ENCODE measurements around the gene ISLR. TPM values are rescaled to one million over a fixed set of nuclear protein-coding genes. Genes with fewer than 3 reads are reported as not detected.

The ISLR gene
- total and polyA plus RNA-seq, 2 of the 4 experiments (the other 2 are of a cell fraction): under 0.01 to 0.79 TPM

DNA sequence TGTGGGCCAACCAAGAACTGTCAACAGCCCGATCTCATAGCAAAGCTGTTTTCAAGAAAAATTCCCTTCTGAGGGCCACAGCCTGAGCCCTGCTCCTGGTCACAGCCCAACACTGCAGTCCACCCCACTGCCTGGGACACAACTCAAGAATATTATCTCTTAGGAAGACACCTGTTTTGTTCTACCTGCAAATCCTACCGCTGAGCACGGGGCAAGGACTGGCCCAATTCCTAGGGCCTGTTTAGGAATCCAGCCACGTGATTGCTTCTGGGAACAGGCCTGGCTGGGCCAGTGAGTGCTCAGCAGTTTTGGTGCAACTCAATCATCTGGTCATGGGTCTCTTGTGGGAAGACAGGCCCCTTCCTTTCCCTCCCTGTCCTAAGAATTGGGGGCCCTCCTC lies 34.9 kb upstream of the ISLR start:
- CTCF ChIA-PET: no interaction called here
- POLR2A ChIA-PET (ENCODE audit: unreplicated experiment): no interaction called here
- H4K91ac ChIP-seq (ENCODE audit: insufficient read depth, low read depth, low read length): no peak overlapping the region
- H3K4me3 ChIP-seq (ENCODE audit: insufficient read depth, low read depth, low read length): no peak overlapping the region
- no peak overlapping the region for H3K14ac ChIP-seq (replicated peaks; ENCODE audit: low read depth, low read length)
- H2BK15ac ChIP-seq (ENCODE audit: low read depth, low read length): no peak overlapping the region
- H3K27me3 ChIP-seq (ENCODE audit: control insufficient read depth, insufficient read depth, low read length): peaks cover 65% of the 10 kb centered on the region
- no peak for ATAC-seq (ENCODE audit: low read depth)
- no peak overlapping the region for H3K56ac ChIP-seq (ENCODE audit: extremely low read depth, insufficient read depth, low read length)
- BruUV-seq (replicated peaks): no TSS peak
- H4K5ac ChIP-seq (ENCODE audit: low read depth, low read length): no peak overlapping the region
- H2BK5ac ChIP-seq (ENCODE audit: low read depth, low read length, poor library complexity, severe bottlenecking): no peak overlapping the region
- no peak overlapping the region for H3K4ac ChIP-seq (ENCODE audit: low read depth, low read length)
- H4K20me1 ChIP-seq (ENCODE audit: insufficient read depth, low read length): peaks cover 8% of the 10 kb centered on the region; the same call in 1 of the 2 replicates
- no peak overlapping the region for H2BK120ac ChIP-seq (ENCODE audit: low read depth, low read length)
- no peak overlapping the region for H3K27ac ChIP-seq (ENCODE audit: insufficient read depth, low read length)
- in situ Hi-C loops (cut with MboI; ENCODE audit: low sequenced_read_pairs): no loop called here
- H3K36me3 ChIP-seq (ENCODE audit: control insufficient read depth, insufficient read depth, low read length): no peaks in the 10 kb centered on the region
- dilution Hi-C loops (cut with HindIII; ENCODE audit: low sequenced_read_pairs, unreplicated experiment): no loop called here
- intact Hi-C loops (cut with micrococcal nuclease): no loop called here
- H2AK9ac ChIP-seq (replicated peaks; ENCODE audit: low read depth, low read length, poor library complexity): no peak overlapping the region
- 100% methylated on average over 1 of the region's 4 CpGs; no CpG with 5 or more reads in 1 of the 2 experiments for WGBS, 2 experiments (ENCODE audit: extremely low coverage in 2 of 2, insufficient read length in 1 of 2)
- no peaks in the 10 kb centered on the region for H3K79me1 ChIP-seq (ENCODE audit: low read depth in 1 of 2, low read length in 2 of 2)
- no peak overlapping the region for H2AK5ac ChIP-seq (ENCODE audit: low read depth, low read length)
- no peak overlapping the region for H4K8ac ChIP-seq (ENCODE audit: low read depth in 2 of 2, low read length in 2 of 2)
- DNase-seq: no peak
- H3K4me2 ChIP-seq (ENCODE audit: low read depth, low read length): no peak overlapping the region
- no peak overlapping the region for H3K9ac ChIP-seq (ENCODE audit: low read depth, low read length)
- H3K9me3 ChIP-seq (ENCODE audit: control insufficient read depth, insufficient read depth, low read length): no peaks in the 10 kb centered on the region; the same call in 1 of the 2 replicates
- H2AFZ ChIP-seq (replicated peaks; ENCODE audit: low read length, poor library complexity): no peak overlapping the region
- H2BK20ac ChIP-seq (ENCODE audit: low read depth, low read length): no peak overlapping the region
- H3K4me1 ChIP-seq (ENCODE audit: control insufficient read depth, insufficient read depth, low read length): no peaks in the 10 kb centered on the region; the same call in 1 of the 2 replicates
- no peak overlapping the region for H3K18ac ChIP-seq (ENCODE audit: low read depth, low read length)
- H3K9me1 ChIP-seq (ENCODE audit: insufficient read depth, low read length): no peaks in the 10 kb centered on the region; the same call in none of the 2 replicates
- TF ChIP-seq CTCF (conservative IDR thresholded peaks at IDR 0.05; ENCODE audit: low read depth, low read length) (no peak), FOS (IDR thresholded peaks at IDR 0.05; ENCODE audit: low read depth, low read length) (no peak), CEBPB (IDR thresholded peaks at IDR 0.05; ENCODE audit: low read depth, low read length) (no peak), POLR2A (IDR thresholded peaks at IDR 0.05; ENCODE audit: low read depth, low read length) (no peak), CHD1 (IDR thresholded peaks at IDR 0.05; ENCODE audit: low read depth, low read length) (no peak), BHLHE40 (IDR thresholded peaks at IDR 0.05; ENCODE audit: low read depth, low read length) (no peak), MXI1 (IDR thresholded peaks at IDR 0.05; ENCODE audit: borderline replicate concordance, low read depth, low read length) (no peak), MAFK (IDR thresholded peaks at IDR 0.05; ENCODE audit: low read depth, low read length) (no peak), RAD21 (IDR thresholded peaks at IDR 0.05; ENCODE audit: low read length) (no peak), NFE2L2 (IDR thresholded peaks at IDR 0.05; ENCODE audit: low read depth, low read length) (no peak), SMC3 (IDR thresholded peaks at IDR 0.05; ENCODE audit: low read depth, low read length) (no peak)
- TF ChIP-seq, protein P1, sequence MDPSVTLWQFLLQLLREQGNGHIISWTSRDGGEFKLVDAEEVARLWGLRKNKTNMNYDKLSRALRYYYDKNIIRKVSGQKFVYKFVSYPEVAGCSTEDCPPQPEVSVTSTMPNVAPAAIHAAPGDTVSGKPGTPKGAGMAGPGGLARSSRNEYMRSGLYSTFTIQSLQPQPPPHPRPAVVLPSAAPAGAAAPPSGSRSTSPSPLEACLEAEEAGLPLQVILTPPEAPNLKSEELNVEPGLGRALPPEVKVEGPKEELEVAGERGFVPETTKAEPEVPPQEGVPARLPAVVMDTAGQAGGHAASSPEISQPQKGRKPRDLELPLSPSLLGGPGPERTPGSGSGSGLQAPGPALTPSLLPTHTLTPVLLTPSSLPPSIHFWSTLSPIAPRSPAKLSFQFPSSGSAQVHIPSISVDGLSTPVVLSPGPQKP (IDR thresholded peaks at IDR 0.05; ENCODE audit: borderline replicate concordance, low read depth, low read length): no peak
- no peak overlapping the region for H3K23ac ChIP-seq (ENCODE audit: low read depth, low read length)
